Measurements from ENCODE around the gene ZNF30.
"Not testable (repeated sequence)": the region's sequence is repeated elsewhere in the genome, so short reads cannot be mapped to it uniquely, and the experiment has no call there.

ZNF30 gene

DNA sequence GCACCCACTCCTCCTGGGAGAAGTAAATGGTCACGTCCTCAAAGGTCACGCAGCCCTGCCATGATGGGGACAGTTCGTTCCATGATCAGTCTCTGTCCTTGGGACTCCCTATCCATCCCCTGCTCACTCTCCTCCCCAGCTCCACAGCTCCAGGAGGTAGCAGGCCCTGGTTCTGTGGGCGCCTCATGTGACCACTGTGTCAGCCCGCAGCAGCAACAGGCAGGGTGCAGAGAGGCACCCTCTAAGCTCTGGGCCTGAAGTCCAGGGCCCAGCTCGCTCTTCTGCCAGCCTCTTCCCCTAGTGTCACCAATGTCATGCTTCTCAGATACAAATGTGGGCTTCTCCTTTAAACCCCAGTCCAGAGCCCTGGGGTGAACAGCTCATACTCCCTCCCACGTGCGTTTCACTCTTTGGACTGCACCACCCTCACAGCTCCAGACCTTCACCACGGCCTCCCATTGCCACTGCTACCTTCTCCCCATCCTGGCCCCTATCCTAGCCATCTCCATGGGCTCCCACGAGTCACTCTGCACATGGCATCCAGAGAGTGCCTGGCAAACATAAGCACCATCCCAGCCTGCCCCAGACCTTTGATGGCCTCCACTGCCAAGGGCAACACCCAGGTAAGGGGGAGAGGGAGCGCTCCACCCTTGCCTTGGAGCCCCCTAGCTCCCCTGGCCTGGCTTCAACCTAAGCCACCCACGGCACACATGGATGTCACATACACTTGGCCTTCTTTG lies 34.4 kb downstream of the ZNF30 start:
- DNase-seq, result no peak

- peak; percentile 54 for DNase-seq
Observed at GRCh38 chr19:34961775-34962686, 35.3 kb downstream of the ZNF30 start.

DNA sequence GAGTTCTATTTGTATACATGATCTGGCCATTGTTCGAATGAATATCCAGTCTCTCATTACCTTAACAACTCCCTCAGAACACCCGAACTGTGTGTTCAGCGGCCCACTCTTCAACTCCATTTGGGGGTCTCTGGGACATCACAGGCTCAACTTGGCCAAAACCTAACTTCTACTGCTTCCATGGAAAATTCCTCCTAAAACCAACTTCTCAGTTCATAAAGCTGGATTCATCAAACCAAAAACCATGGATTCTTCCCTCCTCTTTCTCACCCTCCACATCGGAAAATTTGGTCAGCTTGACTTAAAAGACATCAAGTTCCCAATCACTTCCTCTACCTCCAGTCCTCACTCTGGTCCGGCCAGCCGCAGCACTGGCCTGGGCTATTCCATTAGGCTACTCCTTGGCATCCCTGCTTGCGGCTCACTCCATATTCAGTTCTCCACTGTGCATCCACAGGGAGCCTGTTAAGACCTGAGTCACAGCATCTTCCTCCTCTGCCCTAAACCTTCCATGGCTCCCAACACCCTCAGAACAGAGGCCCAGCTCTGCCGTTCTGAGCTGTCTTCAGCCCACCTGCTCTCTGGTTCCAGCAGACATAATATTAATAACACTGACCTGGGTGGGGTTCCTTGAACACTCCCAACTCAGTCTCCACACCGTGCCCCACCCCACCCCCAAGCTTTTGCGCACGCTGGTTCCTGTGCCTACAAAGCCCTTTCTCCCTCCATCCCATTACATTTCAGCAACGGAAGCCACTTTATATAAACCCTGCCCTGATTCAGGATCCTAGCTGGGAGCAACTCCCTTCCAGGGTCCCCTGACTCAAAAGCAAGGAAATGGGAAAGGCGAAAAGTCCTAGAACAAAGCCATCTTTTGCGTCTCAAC lies 36.2 kb downstream of the ZNF30 start:
- no peak for DNase-seq

DNA sequence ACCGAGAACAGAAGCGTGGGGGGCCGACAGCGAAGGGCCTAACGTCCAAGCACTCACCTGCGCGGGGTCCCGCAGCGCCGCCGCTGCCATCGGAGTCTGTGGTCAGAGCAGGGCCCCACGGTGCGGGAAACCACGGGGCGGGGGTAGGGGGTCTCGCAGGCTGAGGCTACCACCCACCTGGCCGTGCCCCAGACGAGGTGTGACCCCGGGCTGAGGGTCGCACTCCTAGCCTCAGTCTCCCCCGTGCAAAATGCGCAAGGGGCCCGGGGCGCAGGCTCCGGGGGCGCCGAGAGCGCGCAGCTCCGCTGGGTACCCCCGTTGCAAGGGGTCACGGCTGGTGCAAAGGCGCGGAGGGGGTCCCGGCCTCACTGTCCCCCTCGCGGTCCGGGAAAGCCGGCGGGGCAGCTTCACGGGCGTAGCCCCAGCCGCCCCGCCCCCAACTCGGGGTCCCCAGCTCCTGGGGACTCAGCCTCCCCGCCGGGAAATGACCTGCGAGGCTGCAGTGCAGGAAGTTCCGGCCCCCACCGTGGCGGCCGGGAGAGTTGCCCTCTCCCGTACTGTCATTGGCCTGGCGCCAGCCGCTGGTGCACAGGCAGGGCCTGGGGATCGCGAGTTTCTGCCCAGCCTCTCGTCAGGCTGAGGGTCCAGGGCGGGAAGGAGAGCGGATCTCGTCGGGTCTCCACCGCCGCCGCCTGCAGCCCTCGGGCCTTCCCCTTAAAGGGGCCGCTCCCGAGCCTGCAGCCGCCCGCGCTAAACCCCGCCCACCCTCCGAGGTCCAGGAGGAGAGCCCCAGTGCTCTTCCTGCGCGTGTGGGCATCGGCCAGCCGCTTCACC lies 37.1 kb downstream of the ZNF30 start, which contains the start of gene ZNF792:
Gene ZNF792 (minus strand): TSS at position 657 of the 834 bp plus-strand sequence. CDS start 567 bp downstream, at position 90.
- DNase-seq, result peak; percentile 30

DNA sequence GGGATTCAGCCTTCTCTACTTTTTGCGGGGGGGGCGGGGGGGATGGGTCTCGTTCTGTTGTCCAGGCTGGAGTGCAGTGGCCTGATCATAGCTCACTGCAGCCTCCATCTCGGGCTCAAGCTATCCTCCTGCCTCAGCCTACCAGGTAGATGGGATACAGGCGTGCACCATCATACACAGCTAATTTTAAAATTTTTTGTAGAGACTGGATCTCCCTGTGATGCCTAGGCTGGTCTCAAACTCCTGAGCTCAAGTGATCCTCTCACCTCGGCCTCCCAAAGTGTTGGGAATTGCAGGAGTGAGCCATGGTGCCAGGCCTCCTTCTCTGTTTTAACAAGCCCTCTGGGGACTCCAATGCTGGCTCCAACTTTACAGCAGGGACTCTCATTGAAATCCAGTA lies 37.9 kb downstream of the ZNF30 start:
- no peak for DNase-seq

GRCh38 chr19:34965505-34965904 lies 38.8 kb downstream of the ZNF30 start:
- not testable (repeated sequence) for DNase-seq

DNA sequence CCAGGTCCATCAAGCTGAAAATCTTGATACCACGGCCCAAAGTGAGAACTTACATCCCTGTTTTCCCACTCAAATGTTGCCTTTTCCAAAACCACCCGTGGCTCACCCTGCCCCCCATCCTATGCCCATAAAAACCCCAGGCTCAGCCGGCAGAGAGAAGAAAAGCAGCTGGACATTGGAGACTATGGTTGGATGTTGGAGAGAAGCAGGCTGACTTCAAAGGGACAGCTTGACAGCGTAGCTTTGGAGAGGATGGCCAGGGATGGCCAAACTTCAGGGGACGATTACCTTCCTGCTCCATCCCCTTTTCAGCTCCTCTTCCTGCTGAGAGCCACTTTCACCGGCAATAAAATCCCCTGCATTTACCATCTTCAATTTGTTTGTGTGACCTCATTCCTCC lies 40.8 kb downstream of the ZNF30 start:
- no peak for DNase-seq

GRCh38 chr19:34969721-34970120 lies 43.0 kb downstream of the ZNF30 start:
- no peak for DNase-seq

GRCh38 chr19:34970185-34970780 lies 43.6 kb downstream of the ZNF30 start:
- DNase-seq, result not testable (repeated sequence)

DNA sequence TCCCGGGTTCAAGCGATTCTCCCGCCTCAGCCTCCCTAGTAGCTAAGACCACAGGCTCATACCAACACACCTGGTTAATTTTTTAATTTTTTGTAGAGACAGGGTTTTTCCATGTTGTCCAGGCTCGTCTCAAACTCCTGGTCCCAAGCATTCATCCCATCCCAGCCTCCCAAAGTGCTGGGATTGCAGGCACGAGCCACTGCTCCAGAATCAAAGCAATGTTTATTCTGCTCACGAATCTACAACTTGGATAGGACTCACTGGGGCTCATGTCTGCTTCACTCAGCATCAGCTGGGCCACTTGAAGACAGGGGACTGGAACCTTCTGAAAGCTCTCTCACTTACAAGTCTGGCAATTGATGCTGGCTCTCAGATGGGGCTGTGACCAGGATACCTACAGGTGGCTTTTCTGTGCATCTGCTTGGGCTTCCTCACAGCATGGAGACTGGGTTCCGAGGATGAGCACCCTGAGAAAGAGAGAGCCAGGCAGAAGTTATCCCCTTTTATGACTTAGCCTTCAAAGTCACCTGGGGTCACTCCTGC lies 45.5 kb downstream of the ZNF30 start:
- no peak for DNase-seq

- DNase-seq, result no peak
Observed at GRCh38 chr19:34974646-34975045, 47.9 kb downstream of the ZNF30 start.

GRCh38 chr19:34975056-34975455 lies 48.4 kb downstream of the ZNF30 start:
- DNase-seq, result no peak

GRCh38 chr19:34976611-34977010 lies 49.9 kb downstream of the ZNF30 start:
- DNase-seq, result no peak

DNA sequence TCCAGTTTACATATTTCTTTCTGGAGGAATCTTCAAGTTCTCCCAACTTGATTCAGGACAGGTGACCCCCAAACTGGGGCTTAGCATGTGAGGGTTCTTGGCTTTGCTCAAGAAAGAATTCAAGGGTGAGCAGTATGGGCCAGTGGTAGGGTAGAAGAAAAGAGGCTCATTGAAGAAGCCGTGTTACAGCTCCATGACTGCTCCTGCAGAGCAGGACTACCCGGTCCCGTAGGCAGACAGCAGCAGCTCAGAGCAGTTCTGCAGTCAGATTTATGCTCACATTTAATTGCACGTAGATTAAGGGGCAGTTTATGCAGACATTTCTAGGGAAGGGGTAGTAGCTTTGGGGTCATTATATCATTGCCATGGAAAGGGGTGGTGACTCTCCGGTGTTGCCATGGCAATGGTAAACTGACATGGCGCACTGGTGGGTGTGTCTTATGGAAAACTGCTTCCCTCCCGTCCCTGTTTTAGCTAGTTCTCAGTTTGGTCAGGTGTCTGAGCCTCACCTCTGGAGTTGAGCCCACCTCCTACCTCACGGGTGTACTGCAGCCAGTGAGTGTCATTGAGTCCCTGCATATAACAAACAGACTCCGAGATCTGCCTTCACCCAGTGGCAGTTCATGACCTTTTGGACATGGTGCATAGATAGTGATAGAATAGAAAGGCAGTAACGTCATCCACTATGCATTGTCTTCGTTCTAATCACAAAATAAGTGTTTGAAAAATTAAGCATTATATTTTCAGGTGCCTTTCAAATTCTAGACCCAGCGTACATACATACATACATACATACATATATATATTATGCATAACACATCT lies 53.3 kb downstream of the ZNF30 start:
- DNase-seq, result no peak

DNA sequence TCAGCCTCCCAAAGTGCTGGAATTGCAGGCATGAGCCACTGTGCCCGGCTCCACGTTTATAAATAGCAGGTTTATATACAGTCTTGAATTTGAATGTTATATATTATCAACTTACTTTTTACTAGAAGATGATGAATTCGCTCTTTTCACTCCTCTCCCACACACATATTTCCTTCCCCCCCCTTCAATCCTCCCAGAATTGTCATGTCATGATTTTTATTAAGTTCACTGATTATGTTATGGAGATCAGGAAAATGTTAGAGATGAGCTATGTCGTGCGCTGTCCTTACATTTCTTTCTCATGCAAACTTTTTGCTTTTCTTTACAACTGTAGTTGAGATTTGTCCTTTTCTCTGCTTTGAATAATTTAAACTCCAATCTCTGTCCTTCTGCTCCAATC lies 55.6 kb downstream of the ZNF30 start:
- DNase-seq, result no peak

DNA sequence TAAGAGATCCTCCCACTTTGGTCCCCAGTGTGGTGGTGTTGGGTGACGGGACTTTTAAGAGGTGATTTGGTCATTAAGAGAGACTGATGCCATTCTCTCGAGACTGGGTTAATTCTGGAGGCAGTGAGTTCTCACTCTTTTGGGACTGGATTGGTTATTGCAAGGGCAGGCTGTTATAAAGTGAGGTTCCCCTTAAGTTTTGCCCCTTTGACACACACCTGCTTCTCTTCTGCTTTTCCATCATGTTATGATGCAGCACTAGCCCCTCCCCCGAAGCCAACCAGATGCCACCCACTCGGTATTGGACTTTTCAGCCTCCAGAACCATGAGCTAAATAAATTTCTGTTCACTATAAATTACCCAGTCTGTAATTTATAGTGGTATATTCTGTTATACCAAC lies 57.1 kb downstream of the ZNF30 start:
- no peak for DNase-seq

GRCh38 chr19:34984287-34984686 lies 57.6 kb downstream of the ZNF30 start:
- DNase-seq, result no peak

- DNase-seq, result no peak
Observed at GRCh38 chr19:34985249-34986022, 58.7 kb downstream of the ZNF30 start.

DNA sequence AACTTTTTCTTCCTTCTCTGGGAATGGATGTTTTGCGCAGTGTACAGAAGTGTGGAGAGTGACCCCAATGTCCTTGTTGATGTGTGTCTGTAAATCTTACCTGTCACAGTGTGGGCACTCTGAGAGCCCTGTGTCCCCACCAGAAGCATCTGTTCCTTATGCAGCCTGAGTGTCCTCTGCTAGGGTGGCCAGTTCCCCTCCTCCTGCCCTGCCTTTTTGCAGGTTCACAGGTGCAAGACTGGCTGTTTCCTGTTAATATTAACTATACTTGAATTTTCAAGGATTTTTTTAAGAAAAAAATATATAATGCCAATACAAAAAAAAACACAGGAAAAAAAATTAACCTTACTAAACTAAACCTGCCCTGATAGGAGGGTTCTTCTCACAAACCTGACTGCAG lies 61.4 kb downstream of the ZNF30 start:
- no peak for DNase-seq
